Progenitor cell of endocrine pancreas (in vitro differentiated cells): ENCODE measurements around the gene MTX3. TPM values are rescaled to one million over a fixed set of nuclear protein-coding genes. Genes with fewer than 3 reads are reported as not detected.

Experiments
- DNase-seq: peaks from one replicate; pipeline ENCODE4 v3.0.0; 2021; ENCODE audit warnings: low spot score; ENCODE audit not compliant: unreplicated experiment
- H3K27ac Mint-ChIP-seq: 2 replicates; pipeline ENCODE4 v1.8.0; 2021; ENCODE audit warnings: mild to moderate bottlenecking, moderate library complexity, mixed read lengths
- H3K27me3 Mint-ChIP-seq: 2 replicates; pipeline ENCODE4 v1.8.0; 2021; ENCODE audit warnings: mixed read lengths
- H3K36me3 Mint-ChIP-seq: 2 replicates; pipeline ENCODE4 v1.8.0; 2022; ENCODE audit warnings: mixed read lengths; ENCODE audit not compliant: insufficient read depth
- H3K4me1 Mint-ChIP-seq: 2 replicates; pipeline ENCODE4 v1.8.0; 2021; ENCODE audit warnings: low read depth, mixed read lengths
- H3K4me3 Mint-ChIP-seq: 2 replicates; pipeline ENCODE4 v1.8.0; 2021; ENCODE audit warnings: low read depth, mild to moderate bottlenecking, moderate library complexity, mixed read lengths
- H3K9me3 Mint-ChIP-seq: 2 replicates; pipeline ENCODE4 v1.8.0; 2021; ENCODE audit warnings: low read depth, mixed read lengths
- total RNA-seq: library from RNA; stranded (reverse); gene quantifications from 2 replicates; pipeline ENCODE4 v1.2.1, GENCODE V29; 2021
- TF ChIP-seq, protein P1 (sequence below): fragments of 200-600 bp; sonication (generic); IDR thresholded peaks from one replicate; pipeline ENCODE4 v1.5.0; 2021; ENCODE audit warnings: antibody characterized with exemption, mild to moderate bottlenecking; ENCODE audit not compliant: unreplicated experiment

The MTX3 gene
- total RNA-seq, 1 donor from 2014 or later = 24.7 TPM

DNA sequence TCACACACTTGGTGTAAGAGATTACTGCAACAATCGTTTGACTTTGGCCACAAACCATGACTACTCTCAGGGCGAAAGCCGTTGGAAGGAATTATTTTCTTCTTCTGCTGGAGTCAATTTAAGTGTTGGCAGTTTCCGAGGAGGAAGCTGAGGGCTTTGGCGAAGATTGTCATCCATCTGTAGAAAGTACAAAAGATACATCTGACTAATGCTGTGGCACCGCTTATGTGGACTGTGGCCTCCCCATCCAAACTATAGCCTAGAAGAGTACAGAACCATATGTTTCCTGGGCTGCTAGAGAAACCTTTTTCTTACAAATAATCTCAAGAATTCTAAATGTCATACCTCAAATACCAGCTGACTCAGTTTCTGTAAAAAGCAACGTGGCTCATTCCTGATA lies 7.4 kb downstream of the MTX3 start:
- Mint-ChIP-seq H3K9me3 (no peaks in the 10 kb centered on the region), H3K4me3 (no peak overlapping the region), H3K36me3 (peaks cover 37% of the 10 kb centered on the region), H3K27me3 (no peaks in the 10 kb centered on the region), H3K4me1 (peaks cover 1% of the 10 kb centered on the region), H3K27ac (no peak overlapping the region)
- TF ChIP-seq, protein P1, sequence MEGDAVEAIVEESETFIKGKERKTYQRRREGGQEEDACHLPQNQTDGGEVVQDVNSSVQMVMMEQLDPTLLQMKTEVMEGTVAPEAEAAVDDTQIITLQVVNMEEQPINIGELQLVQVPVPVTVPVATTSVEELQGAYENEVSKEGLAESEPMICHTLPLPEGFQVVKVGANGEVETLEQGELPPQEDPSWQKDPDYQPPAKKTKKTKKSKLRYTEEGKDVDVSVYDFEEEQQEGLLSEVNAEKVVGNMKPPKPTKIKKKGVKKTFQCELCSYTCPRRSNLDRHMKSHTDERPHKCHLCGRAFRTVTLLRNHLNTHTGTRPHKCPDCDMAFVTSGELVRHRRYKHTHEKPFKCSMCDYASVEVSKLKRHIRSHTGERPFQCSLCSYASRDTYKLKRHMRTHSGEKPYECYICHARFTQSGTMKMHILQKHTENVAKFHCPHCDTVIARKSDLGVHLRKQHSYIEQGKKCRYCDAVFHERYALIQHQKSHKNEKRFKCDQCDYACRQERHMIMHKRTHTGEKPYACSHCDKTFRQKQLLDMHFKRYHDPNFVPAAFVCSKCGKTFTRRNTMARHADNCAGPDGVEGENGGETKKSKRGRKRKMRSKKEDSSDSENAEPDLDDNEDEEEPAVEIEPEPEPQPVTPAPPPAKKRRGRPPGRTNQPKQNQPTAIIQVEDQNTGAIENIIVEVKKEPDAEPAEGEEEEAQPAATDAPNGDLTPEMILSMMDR = no peak
- DNase-seq = no peak

DNA sequence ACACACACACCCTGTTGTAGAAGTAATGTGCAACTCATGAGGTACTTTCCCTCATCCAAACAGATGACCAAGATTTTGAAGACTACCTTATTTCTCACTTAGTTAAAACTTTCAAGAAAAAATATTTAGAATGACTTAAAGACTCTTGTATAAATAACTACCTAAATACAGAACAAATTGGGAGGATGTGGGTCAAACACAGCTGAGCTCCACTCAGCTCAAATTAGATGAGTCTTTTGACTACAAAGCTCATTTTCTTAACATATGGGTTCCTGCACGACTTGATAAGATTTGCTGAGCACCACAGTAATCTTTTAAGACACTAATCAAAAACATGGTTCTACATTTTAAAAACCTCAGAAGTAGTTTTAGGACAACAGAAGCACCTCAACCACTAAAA lies 8.9 kb downstream of the MTX3 start:
- Mint-ChIP-seq H3K4me1 (peaks cover 1% of the 10 kb centered on the region), H3K27ac (no peak overlapping the region), H3K27me3 (no peaks in the 10 kb centered on the region), H3K36me3 (peaks cover 41% of the 10 kb centered on the region), H3K4me3 (no peak overlapping the region), H3K9me3 (no peaks in the 10 kb centered on the region)
- TF ChIP-seq, protein P1 = no peak
- DNase-seq = no peak

DNA sequence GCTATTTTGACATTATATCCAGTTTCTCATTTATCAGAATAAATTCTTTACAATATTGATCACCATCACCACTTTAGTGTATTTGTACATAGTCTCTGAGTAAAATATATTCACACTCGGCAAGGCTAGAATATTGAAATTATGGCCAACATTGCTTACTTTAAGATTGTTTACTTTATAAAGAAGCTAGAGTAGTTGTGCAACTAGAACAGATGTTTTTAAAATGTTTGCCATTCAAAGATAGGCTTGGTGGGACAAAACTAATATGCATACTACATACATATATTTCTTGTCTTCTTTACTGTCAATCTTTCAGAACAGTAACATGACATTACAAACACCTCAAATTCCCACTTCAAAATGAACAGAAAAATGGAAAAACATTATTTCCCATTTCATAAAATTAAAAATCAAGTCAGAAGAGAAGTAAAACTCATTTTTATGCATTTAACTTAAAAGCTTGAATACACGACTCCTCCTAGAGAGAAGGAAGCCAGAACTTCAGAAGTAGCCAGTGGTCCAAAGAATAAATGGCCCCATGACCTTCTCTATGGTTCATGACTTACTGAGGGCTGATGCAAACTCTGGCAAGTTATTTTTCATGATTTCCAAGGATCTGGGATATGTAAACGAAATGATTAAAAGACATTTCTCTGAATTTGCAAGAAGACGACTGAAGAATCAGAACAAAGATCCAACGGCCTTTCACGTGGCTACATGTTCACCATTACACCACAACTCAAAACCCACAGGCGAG lies 14.1 kb downstream of the MTX3 start:
- no peak overlapping the region for H3K4me3 Mint-ChIP-seq
- no peaks in the 10 kb centered on the region for H3K4me1 Mint-ChIP-seq
- H3K27ac Mint-ChIP-seq = no peak overlapping the region
- no peaks in the 10 kb centered on the region for H3K27me3 Mint-ChIP-seq
- peaks cover 20% of the 10 kb centered on the region for H3K36me3 Mint-ChIP-seq
- H3K9me3 Mint-ChIP-seq = no peaks in the 10 kb centered on the region
- DNase-seq = no peak
- TF ChIP-seq, protein P1 = no peak

DNA sequence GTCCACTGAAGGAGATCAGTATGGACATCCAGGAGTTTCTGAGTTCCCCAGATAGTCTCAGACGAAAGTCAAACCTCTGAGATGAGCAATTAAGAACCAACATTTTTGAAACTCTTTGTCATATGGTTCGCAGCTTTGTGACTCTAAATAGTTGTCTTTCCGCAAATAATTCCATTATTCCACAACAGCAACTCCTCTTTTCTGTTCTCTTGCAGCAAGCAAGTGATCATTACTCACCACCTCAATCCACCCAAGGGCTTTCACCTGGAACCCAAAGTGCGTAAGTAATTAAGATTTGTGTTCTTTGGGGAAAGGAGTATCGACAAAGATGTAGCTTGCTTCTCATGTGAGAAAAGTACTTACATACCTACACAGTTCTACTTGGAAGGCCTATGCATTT lies 15.6 kb downstream of the MTX3 start:
- no peak for DNase-seq
- Mint-ChIP-seq H3K27me3 (no peaks in the 10 kb centered on the region), H3K4me3 (no peak overlapping the region)

DNA sequence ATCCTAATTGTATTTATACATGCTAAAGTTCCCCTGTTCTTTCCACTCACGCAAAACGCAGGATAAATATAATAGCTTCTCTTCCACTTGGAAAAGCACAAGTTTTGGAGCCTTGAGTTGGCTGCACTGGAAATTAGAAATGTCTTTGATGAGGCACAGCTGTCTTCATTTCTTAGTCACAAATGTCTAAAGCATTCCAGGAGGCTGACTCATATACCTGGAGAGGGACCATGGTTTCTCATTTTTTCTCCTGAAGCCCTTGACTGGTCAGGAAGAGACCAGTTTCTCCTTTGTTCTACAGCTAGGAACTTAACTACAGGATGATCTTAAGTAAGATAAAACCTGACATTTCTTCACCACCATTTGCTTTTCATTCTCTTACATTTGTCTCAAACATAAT lies 16.2 kb downstream of the MTX3 start:
- Mint-ChIP-seq H3K27me3 (no peaks in the 10 kb centered on the region), H3K9me3 (no peaks in the 10 kb centered on the region), H3K4me3 (no peak overlapping the region), H3K36me3 (peaks cover 13% of the 10 kb centered on the region), H3K27ac (no peak overlapping the region), H3K4me1 (no peaks in the 10 kb centered on the region)
- TF ChIP-seq, protein P1 = no peak
- DNase-seq = no peak

More for the DNA sequence above, 15.6 kb downstream of the MTX3 start:
- H3K36me3 Mint-ChIP-seq = peaks cover 14% of the 10 kb centered on the region
- H3K27ac Mint-ChIP-seq = no peak overlapping the region
- H3K9me3 Mint-ChIP-seq = no peaks in the 10 kb centered on the region
- TF ChIP-seq, protein P1 = no peak
- no peaks in the 10 kb centered on the region for H3K4me1 Mint-ChIP-seq
